OCI-LY3 (cell line): ENCODE data around the gene BNIP2.

ENCODE experiments used
- H2AFZ ChIP-seq: fragments of 200-600, 300-600 bp; shearing (Covaris generic); 2 replicates; pipeline ENCODE4 v1.6.0; 2014; ENCODE audit warnings: antibody characterized with exemption, low read depth, low read length
- H3K27ac ChIP-seq: fragments of 200-600, 300-600 bp; sonication (generic); 2 replicates; pipeline ENCODE4 v1.5.1; 2014; ENCODE audit warnings: mild to moderate bottlenecking, low read length, moderate library complexity, mixed read lengths
- H3K27me3 ChIP-seq: fragments of 200-600, 300-600 bp; sonication (generic); 2 replicates; pipeline ENCODE4 v1.6.1; 2014; ENCODE audit warnings: low read depth, low read length, mixed read lengths
- H3K36me3 ChIP-seq: fragments of 200-600, 300-600 bp; sonication (generic); replicated peaks from 2 replicates; pipeline ENCODE3; 2014; ENCODE audit warnings: low read depth, low read length, mixed read lengths
- H3K4me1 ChIP-seq: fragments of 300-600, 200-600 bp; sonication (generic); 2 replicates; pipeline ENCODE4 v1.6.1; 2014; ENCODE audit warnings: low read length, mixed read lengths
- H3K4me2 ChIP-seq: fragments of 200-600, 300-600 bp; sonication (generic); 2 replicates; pipeline ENCODE4 v1.6.1; 2014; ENCODE audit warnings: low read length, mixed read lengths
- H3K4me3 ChIP-seq: fragments of 300-600, 200-600 bp; sonication (generic); 2 replicates; pipeline ENCODE4 v1.5.1; 2014; ENCODE audit warnings: antibody characterized with exemption, mild to moderate bottlenecking, low read length, moderate library complexity
- H3K79me2 ChIP-seq: fragments of 300-600, 200-600 bp; shearing (Covaris generic); 2 replicates; pipeline ENCODE4 v1.6.1; 2014; ENCODE audit warnings: mild to moderate bottlenecking, low read length, mixed read lengths
- H3K9ac ChIP-seq: fragments of 300-600, 200-600 bp; shearing (Covaris generic); 2 replicates; pipeline ENCODE4 v1.6.0; 2014; ENCODE audit warnings: mild to moderate bottlenecking, low read length, moderate library complexity
- H3K9me3 ChIP-seq: fragments of 200-600, 300-600 bp; shearing (Covaris generic); 2 replicates; pipeline ENCODE4 v1.6.1; 2014; ENCODE audit warnings: low read length, mixed read lengths; ENCODE audit not compliant: insufficient read depth
- H4K20me1 ChIP-seq: fragments of 200-600, 300-600 bp; sonication (generic); 2 replicates; pipeline ENCODE4 v1.6.1; 2016; ENCODE audit warnings: low read length, mixed read lengths; ENCODE audit not compliant: insufficient read depth
- CTCF ChIP-seq: fragments of 200-600, 300-600 bp; sonication (generic); IDR thresholded peaks from 2 replicates; pipeline ENCODE4 v1.5.1; 2014; ENCODE audit warnings: antibody characterized with exemption, low read length, low read depth
- EZH2phosphoT487 ChIP-seq: fragments of 200-600 bp; shearing (Covaris generic); IDR thresholded peaks from 2 replicates; pipeline ENCODE4 v1.6.1; 2018; ENCODE audit warnings: antibody characterized with exemption, mixed run types, low read depth

The BNIP2 gene

GRCh38 chr15:59614153-59614552, 75.0 kb downstream of the BNIP2 start:
- H3K36me3 ChIP-seq = no peaks in the 10 kb centered on the region
- no peaks in the 10 kb centered on the region for H4K20me1 ChIP-seq
- no peak for TF ChIP-seq CTCF
- no peak for TF ChIP-seq EZH2phosphoT487
- H3K27me3 ChIP-seq = no peaks in the 10 kb centered on the region
- H3K4me1 ChIP-seq = peaks cover 21% of the 10 kb centered on the region
- H3K79me2 ChIP-seq = no peaks in the 10 kb centered on the region
- H3K27ac ChIP-seq = no peak overlapping the region
- H3K4me2 ChIP-seq = no peak overlapping the region
- H3K9ac ChIP-seq = no peak overlapping the region
- H2AFZ ChIP-seq = no peak overlapping the region
- no peaks in the 10 kb centered on the region for H3K9me3 ChIP-seq
- no peak overlapping the region for H3K4me3 ChIP-seq

- TF ChIP-seq CTCF = no peak
- no peak for TF ChIP-seq EZH2phosphoT487
- H3K27me3 ChIP-seq = no peaks in the 10 kb centered on the region
- no peak within 1 kb of the TSS for H2AFZ ChIP-seq
- H3K4me3 ChIP-seq = 0 out of 2 replicates have a peak within 1 kb of the TSS, but pooled peaks have one; percentile 11
- H3K27ac ChIP-seq = no peak within 1 kb of the TSS; the same call in 1 of the 2 replicates
- H3K9ac ChIP-seq = no peak within 1 kb of the TSS
- peaks cover 19% of the 10 kb centered on the region for H3K4me1 ChIP-seq
- no peaks in the 10 kb centered on the region for H4K20me1 ChIP-seq
- H3K9me3 ChIP-seq = no peaks in the 10 kb centered on the region
- H3K79me2 ChIP-seq = no peaks in the 10 kb centered on the region
- peak within 1 kb of the TSS; percentile 57 for H3K4me2 ChIP-seq
- H3K36me3 ChIP-seq = no peaks in the 10 kb centered on the region
Observed at GRCh38 chr15:59611276-59612260, 77.6 kb downstream of the BNIP2 start, which contains the start of gene GCNT3. GCNT3 (plus strand) TSS chr15:59611783; CDS start chr15:59618239, 6,456 bp downstream.

- H2AFZ ChIP-seq = no peak overlapping the region
- no peaks in the 10 kb centered on the region for H3K27me3 ChIP-seq
- no peak overlapping the region for H3K4me2 ChIP-seq
- H4K20me1 ChIP-seq = no peaks in the 10 kb centered on the region
- no peaks in the 10 kb centered on the region for H3K9me3 ChIP-seq
- H3K27ac ChIP-seq = no peak overlapping the region
- H3K79me2 ChIP-seq = no peaks in the 10 kb centered on the region
- peaks cover 14% of the 10 kb centered on the region for H3K4me1 ChIP-seq
- H3K4me3 ChIP-seq = no peak overlapping the region
- peaks cover 3% of the 10 kb centered on the region for H3K36me3 ChIP-seq
- TF ChIP-seq CTCF (no peak), EZH2phosphoT487 (no peak)
- H3K9ac ChIP-seq = no peak overlapping the region
Observed at GRCh38 chr15:59609730-59610712, 79.1 kb downstream of the BNIP2 start.
